ENCODE measurements around the gene MRPL46. TPM values are rescaled to one million over a fixed set of nuclear protein-coding genes. Genes with fewer than 3 reads are reported as not detected.

The MRPL46 gene
- total and polyA plus RNA-seq, 9 of the 15 experiments (the other 6 are each of a cell fraction or from before 2014, with no cell fraction given): 41.2 to 72.2 (median 49.8) TPM

GRCh38 chr15:88465633-88466224, 1.5 kb downstream of the MRPL46 start (continued):
- TF ChIP-seq REST (IDR thresholded peaks at IDR 0.05; ENCODE audit: borderline replicate concordance): no peak
- no peak for TF ChIP-seq REST (CRISPR knock-in tag; IDR thresholded peaks at IDR 0.05; ENCODE audit: low read depth)
- TF ChIP-seq E2F8 (IDR thresholded peaks at IDR 0.05; ENCODE audit: low read depth, partially characterized antibody): no peak
- 0 out of 2 replicates have a peak, but pooled peaks have one; percentile 56 for TF ChIP-seq MAFF (IDR thresholded peaks at IDR 0.05; ENCODE audit: low read length)

Measured in K562 (cell line).